SK-N-MC (cell line): ENCODE data around the gene CFAP46.
"Not testable (repeated sequence)": the region's sequence is repeated elsewhere in the genome, so short reads cannot be mapped to it uniquely, and the experiment has no call there.

Experiments used
- EZH2 ChIP-seq: fragments of 200-600 bp; sonication (generic); IDR thresholded peaks from one replicate; pipeline ENCODE4 v1.6.1; 2017; ENCODE audit warnings: antibody characterized with exemption
- FOXP2 ChIP-seq: optimal IDR thresholded peaks from 2 replicates; pipeline ENCODE3; 2011; ENCODE audit warnings: mild to moderate bottlenecking, moderate library complexity; ENCODE audit not compliant: insufficient read depth; ENCODE audit errors: extremely low read length, control extremely low read depth
- POLR2AphosphoS5 ChIP-seq: IDR thresholded peaks from 2 replicates; pipeline ENCODE4 v1.6.1; 2012; ENCODE audit warnings: mild to moderate bottlenecking, low read depth, low read length, borderline replicate concordance

- not testable (repeated sequence) for TF ChIP-seq POLR2AphosphoS5, EZH2, FOXP2
These were observed 22.5 kb upstream of the CFAP46 start for GRCh38 chr10:132964707-132965410.
